HEK293 (cell line): ENCODE results near the gene MRRF.

Source experiments
- CTCF ChIA-PET: fragments of 350-600 bp; formaldehyde crosslinking; extraction: SDS; loops from one replicate; lab custom pipeline; 2021; ENCODE audit warnings: antibody characterized with exemption; lab: Yijun Ruan, JAX
- POLR2A ChIA-PET: fragments of 300-600 bp; formaldehyde crosslinking; extraction: SDS; loops from one replicate; lab custom pipeline; 2020; ENCODE audit warnings: antibody characterized with exemption, inconsistent platforms; lab: Yijun Ruan, JAX
- H3K27ac ChIP-seq: fragments of 200-500 bp; sonication (Bioruptor generic); 2 replicates; pipeline ENCODE4 v1.5.1; 2014; ENCODE audit warnings: low read depth, low read length, control low read depth, inconsistent platforms; ENCODE audit errors: extremely low read depth
- H3K36me3 ChIP-seq, 2 experiments: fragments of 200-500 bp in 1 of 2; sonication (Bioruptor generic) in 1 of 2; 1 replicate in 1 of 2; 2 replicates in 1 of 2; pipeline ENCODE4 v1.5.1; 2014 to 2017; ENCODE audit warnings: inconsistent platforms in 2 of 2, low read length in 2 of 2; ENCODE audit not compliant: control insufficient read depth in 2 of 2, insufficient read depth in 1 of 2
- H3K4me1 ChIP-seq: fragments of 200-500 bp; sonication (Bioruptor generic); 2 replicates; pipeline ENCODE4 v1.5.1; 2014; ENCODE audit warnings: mild to moderate bottlenecking, low read length, inconsistent platforms; ENCODE audit not compliant: control insufficient read depth, insufficient read depth
- H3K4me3 ChIP-seq: 2 replicates; pipeline ENCODE4 v1.5.1; 2011; ENCODE audit warnings: low read depth, mild to moderate bottlenecking, control low read depth, low read length, moderate library complexity
- H3K9me3 ChIP-seq: fragments of 200-500 bp; sonication (Bioruptor generic); 2 replicates; pipeline ENCODE4 v1.5.1; 2014; ENCODE audit warnings: low read depth, low read length, inconsistent platforms; ENCODE audit not compliant: control insufficient read depth, insufficient read depth
- GLIS2 ChIP-seq: fragments of 450-650 bp; formaldehyde crosslinking; IDR thresholded peaks from 2 replicates; pipeline ENCODE4 v1.5.1; 2016; ENCODE audit warnings: missing biosample characterization, missing genetic modification characterization
- OSR2 ChIP-seq: fragments of 450-650 bp; formaldehyde crosslinking; IDR thresholded peaks from 2 replicates; pipeline ENCODE4 v1.5.1; 2016; ENCODE audit warnings: missing biosample characterization, missing genetic modification characterization
- PRDM10 ChIP-seq: fragments of 450-650 bp; formaldehyde crosslinking; IDR thresholded peaks from 2 replicates; pipeline ENCODE4 v1.5.1; 2016; ENCODE audit warnings: missing biosample characterization, missing genetic modification characterization
- ZBTB10 ChIP-seq: fragments of 450-650 bp; formaldehyde crosslinking; IDR thresholded peaks from 2 replicates; pipeline ENCODE4 v1.5.1; 2016; ENCODE audit warnings: missing biosample characterization, missing genetic modification characterization
- ZNF148 ChIP-seq: fragments of 450-650 bp; formaldehyde crosslinking; IDR thresholded peaks from 2 replicates; pipeline ENCODE4 v1.5.0; 2017; ENCODE audit warnings: missing biosample characterization, missing genetic modification characterization, borderline replicate concordance
- ZNF16 ChIP-seq: fragments of 450-650 bp; formaldehyde crosslinking; IDR thresholded peaks from 2 replicates; pipeline ENCODE4 v1.5.1; 2016; ENCODE audit warnings: low read depth, missing biosample characterization, missing genetic modification characterization
- ZNF391 ChIP-seq: fragments of 450-650 bp; formaldehyde crosslinking; IDR thresholded peaks from 2 replicates; pipeline ENCODE4 v1.5.1; 2016; ENCODE audit warnings: low read depth, missing biosample characterization, missing genetic modification characterization, borderline replicate concordance
- ZNF529 ChIP-seq: fragments of 450-650 bp; formaldehyde crosslinking; IDR thresholded peaks from 2 replicates; pipeline ENCODE4 v1.5.1; 2017; ENCODE audit warnings: missing genetic modification characterization, missing biosample characterization; ENCODE audit not compliant: insufficient replicate concordance
- ZNF571 ChIP-seq: fragments of 450-650 bp; formaldehyde crosslinking; IDR thresholded peaks from 2 replicates; pipeline ENCODE4 v1.5.0; 2017; ENCODE audit warnings: missing biosample characterization, missing genetic modification characterization
- ZNF629 ChIP-seq: fragments of 450-650 bp; formaldehyde crosslinking; IDR thresholded peaks from 2 replicates; pipeline ENCODE4 v1.5.1; 2017; ENCODE audit warnings: missing biosample characterization, missing genetic modification characterization
- ZNF704 ChIP-seq: fragments of 450-650 bp; formaldehyde crosslinking; IDR thresholded peaks from 2 replicates; pipeline ENCODE4 v1.5.1; 2016; ENCODE audit warnings: missing biosample characterization, missing genetic modification characterization
- TF ChIP-seq, protein P1 (sequence below): fragments of 450-650 bp; formaldehyde crosslinking; IDR thresholded peaks from 2 replicates; pipeline ENCODE4 v1.5.1; 2016; ENCODE audit warnings: missing biosample characterization, missing genetic modification characterization

MRRF gene

DNA sequence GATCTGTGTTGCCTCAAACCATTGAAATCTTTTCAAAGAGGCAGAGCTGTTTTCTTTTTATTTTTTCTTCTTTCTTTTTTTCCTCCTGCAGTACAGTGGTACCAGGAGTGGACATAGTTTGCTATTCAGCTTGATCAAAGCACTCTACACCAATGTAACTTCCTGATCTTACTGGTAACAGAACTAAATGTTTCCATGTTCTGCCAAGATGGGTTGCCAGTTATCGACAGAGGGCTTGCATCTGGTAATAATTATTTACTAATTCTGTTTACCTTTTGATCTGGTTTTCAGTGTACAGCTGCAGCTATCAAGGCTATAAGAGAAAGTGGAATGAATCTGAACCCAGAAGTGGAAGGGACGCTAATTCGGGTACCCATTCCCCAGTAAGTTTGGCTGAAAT is 26.8 kb downstream of the MRRF start (continued):
- no peak for TF ChIP-seq ZBTB10 (tag by site-specific recombination)
- TF ChIP-seq ZNF529 (tag by site-specific recombination): no peak

DNA sequence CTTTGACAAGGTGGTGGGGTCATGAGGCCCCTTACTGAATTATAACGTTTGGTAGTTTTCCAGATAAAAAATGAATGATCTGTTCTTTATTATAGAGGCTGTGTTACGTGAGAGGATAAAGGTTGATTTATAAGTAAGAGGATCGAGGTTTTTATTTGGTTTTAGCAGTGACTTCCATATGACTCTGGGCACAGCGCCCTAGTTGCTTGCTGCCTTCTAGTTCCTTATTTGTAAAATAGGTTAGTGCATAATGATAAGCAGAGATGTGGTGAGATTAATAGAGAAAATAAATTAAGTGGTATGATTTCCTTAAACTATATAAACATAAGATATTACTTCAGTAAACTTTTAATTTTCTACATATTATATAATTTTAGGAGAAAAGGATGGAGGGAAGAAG is 29.8 kb downstream of the MRRF start:
- Histone ChIP-seq H3K36me3 (peaks cover 0 to 62% of the 10 kb centered on the region in 2 experiments; a peak in 2 of 3 replicates), H3K27ac (no peak overlapping the region), H3K9me3 (no peaks in the 10 kb centered on the region), H3K4me3 (no peak overlapping the region), H3K4me1 (no peaks in the 10 kb centered on the region)
- CTCF ChIA-PET: no interaction called here
- POLR2A ChIA-PET: interaction anchor here (0.7 kb wide), 1 partner anchor 53 kb away, joined by 4 read pairs; no protein-coding TSS in a partner anchor
- TF ChIP-seq GLIS2 (tag by site-specific recombination) (no peak), ZNF704 (tag by site-specific recombination) (no peak), OSR2 (tag by site-specific recombination) (no peak), ZNF629 (no peak), ZNF16 (no peak), ZNF391 (tag by site-specific recombination) (no peak), ZNF571 (no peak), ZNF148 (no peak), PRDM10 (tag by site-specific recombination) (no peak)
- TF ChIP-seq, protein P1, sequence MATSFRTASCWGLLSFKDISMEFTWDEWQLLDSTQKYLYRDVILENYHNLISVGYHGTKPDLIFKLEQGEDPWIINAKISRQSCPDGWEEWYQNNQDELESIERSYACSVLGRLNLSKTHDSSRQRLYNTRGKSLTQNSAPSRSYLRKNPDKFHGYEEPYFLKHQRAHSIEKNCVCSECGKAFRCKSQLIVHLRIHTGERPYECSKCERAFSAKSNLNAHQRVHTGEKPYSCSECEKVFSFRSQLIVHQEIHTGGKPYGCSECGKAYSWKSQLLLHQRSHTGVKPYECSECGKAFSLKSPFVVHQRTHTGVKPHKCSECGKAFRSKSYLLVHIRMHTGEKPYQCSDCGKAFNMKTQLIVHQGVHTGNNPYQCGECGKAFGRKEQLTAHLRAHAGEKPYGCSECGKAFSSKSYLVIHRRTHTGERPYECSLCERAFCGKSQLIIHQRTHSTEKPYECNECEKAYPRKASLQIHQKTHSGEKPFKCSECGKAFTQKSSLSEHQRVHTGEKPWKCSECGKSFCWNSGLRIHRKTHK (tag by site-specific recombination): no peak
